Hematopoietic multipotent progenitor cell (in vitro differentiated cells): ENCODE data around the gene VPS72. TPM values are rescaled to one million over a fixed set of nuclear protein-coding genes. Genes with fewer than 3 reads are reported as not detected.

Experiments used
- DNase-seq, 3 donors: peaks; one replicate each; pipeline ENCODE4 v3.0.0-alpha.2; 2011 to 2015; ENCODE audit warnings: low read depth in 2 of 3, low spot score in 2 of 3
- total RNA-seq: library from RNA; depleted of rRNA; stranded (reverse); fragments of >200 nt; gene quantifications from one replicate; pipeline ENCODE4 v1.2.3, GENCODE V29; 2012

Gene VPS72
- total RNA-seq, 1 donor: 43.4 TPM

DNA sequence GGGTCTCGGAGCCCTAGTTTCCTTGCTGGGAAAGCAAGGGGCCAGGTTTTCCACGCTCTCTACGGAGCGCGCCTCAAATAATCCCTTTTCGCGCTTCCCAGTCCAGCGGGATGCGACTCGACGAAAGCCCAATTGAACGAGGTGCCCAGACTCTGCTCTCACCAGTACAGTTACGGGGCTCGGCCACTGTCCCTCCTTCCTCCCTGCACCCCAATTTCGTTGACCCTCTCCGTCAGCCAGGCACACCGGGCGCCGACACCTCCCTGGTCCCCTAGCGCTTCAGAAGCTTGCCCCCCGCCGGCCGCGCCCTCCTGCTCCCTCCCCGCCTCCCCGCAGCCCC, 44.0 kb downstream of the VPS72 start:
- DNase-seq: no peak

DNA sequence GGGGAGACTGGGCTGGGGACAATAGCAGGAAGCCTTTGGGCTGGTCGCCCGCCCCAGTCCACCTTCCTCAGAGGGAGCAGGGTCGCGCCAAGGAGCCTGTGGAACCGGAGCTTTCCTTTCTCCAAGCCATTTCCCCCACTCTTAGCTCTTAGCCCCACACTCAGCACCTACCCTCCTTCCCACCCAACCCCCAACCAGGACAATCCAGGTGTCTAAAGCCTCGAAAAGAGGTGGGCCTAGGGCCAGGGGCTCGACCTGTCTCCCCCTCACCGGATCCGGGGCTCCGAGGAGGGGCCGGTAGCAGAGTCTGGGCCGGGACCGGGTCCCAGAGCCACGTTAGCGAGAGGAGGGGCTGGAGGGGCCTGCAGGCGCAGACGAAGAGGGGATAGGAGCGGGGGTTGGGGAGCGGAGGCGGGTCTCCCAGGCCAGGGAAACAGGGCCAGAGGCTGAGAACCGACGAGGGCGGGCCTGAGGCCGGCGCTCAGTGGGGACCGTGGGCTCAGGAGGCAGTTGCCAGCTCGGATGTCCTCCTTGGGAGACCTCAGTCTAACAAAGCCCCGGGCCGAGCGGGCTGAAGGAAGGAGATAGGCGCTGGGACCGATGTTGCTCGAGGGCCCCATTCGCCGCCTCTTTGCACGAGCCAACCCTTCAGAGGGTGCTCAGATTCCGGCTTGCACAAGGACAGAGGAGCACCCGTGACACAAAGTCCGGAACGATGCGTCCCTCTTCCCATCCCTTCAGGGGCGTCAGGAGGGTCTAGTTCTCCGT, 44.5 kb downstream of the VPS72 start:
- DNase-seq: peak in 1 of 3 donors; percentile 33

- DNase-seq: no peak
These were observed 45.3 kb downstream of the VPS72 start for GRCh38 chr1:151144474-151145303.

- no peak for DNase-seq
These were observed 46.0 kb downstream of the VPS72 start for GRCh38 chr1:151143986-151144385.

GRCh38 chr1:151143057-151143435, 47.0 kb downstream of the VPS72 start:
- DNase-seq: no peak

GRCh38 chr1:151142411-151143056, 47.5 kb downstream of the VPS72 start:
- no peak for DNase-seq

- no peak for DNase-seq
These were observed 52.2 kb downstream of the VPS72 start for GRCh38 chr1:151137789-151138188.

- DNase-seq: no peak
These were observed 54.3 kb downstream of the VPS72 start for GRCh38 chr1:151135433-151136385.

- DNase-seq: no peak
These were observed 55.0 kb downstream of the VPS72 start for GRCh38 chr1:151134991-151135390.

DNA sequence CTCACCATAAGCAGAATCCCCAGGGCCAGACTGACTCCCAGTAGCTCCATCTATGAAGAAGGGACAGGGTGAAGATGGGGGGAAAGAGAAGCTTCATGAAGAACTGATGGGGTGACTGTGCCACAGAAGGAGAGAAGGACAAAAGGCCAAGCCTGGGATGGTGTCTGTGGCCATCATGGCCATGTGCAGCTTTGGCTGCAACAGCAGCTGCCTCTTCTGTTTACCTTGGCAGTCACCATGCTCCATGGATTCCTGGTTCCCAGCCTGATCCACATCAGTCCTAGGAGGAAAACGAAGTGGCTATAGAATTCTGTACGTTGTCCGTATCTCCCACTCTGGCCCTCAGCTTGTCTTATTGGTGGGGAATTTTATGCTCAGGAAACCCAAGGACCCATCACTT, 55.6 kb downstream of the VPS72 start:
- no peak for DNase-seq

DNA sequence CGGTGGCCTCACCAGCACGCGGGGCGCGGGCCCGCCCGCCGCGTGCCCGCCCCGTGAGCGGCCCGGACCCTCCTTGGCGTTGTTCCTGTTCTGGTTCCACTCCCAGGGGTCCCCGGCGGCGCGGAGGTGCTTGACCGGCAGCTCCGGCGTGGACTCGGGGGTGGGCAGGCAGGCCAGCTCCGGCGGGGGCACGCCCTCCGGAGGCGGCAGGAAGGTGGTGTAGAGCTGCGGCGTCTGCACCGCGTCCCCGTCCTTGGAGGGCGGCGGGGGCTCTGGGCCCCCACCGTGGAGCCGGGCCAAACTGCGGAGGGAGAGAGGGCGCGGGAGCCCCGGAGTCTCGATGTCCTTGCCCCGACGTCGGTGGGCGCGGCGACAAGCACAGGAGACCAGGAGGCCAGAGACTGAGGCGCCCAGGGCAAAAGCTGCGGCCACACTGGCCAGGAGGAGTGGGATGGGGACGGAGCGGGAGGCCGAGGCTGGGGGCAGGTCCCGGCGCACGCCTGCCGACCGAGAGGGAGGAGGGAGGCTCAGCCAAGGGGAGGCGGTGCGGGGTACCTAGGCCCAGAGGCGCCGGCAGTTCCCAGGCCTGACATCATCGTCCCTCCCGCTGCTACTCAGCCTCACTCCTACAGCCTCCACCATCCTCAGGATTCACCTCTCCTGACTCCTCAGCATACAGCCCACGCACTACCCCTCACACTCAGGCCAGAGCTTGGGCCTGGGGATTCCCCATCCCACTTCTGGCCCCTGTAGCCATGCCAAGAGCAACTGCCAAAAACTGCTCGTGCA, 56.8 kb downstream of the VPS72 start:
- no peak for DNase-seq

- DNase-seq: no peak
These were observed 57.5 kb downstream of the VPS72 start for GRCh38 chr1:151132335-151133017.

GRCh38 chr1:151131701-151132334, 58.2 kb downstream of the VPS72 start:
- DNase-seq: no peak

GRCh38 chr1:151130987-151131586, 58.9 kb downstream of the VPS72 start:
- peak; percentile 45 to 96 (median 93) for DNase-seq

DNA sequence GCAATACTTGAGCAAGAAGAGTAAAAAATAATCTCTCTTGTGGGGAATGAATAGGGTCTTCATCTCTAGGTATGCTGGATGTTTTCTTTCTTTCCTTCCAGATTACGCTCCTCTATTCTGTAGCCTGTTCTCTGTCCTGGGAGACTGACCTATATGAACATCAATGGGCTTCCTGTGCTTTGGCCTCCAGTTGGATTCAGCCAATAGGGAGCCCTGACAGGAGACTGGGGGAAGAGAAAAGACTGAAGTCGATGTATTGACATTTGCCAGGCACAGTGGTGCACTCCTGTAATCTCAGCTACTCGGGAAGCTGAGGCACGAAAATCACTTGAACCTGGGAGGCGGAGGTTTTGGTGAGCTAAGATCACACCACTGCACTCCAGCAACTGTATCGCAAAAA, 61.2 kb downstream of the VPS72 start:
- DNase-seq: no peak
